Hematopoietic multipotent progenitor cell (in vitro differentiated cells): ENCODE results near the gene GJA3. TPM values are rescaled to one million over a fixed set of nuclear protein-coding genes. Genes with fewer than 3 reads are reported as not detected.
A peak's percentile ranks its signal among the peaks of the same experiment; 100 is the strongest.

Experiments used
- DNase-seq, 3 donors: peaks; one replicate each; pipeline ENCODE4 v3.0.0-alpha.2; 2011 to 2015; ENCODE audit warnings: low read depth in 2 of 3, low spot score in 2 of 3
- total RNA-seq: library from RNA; depleted of rRNA; stranded (reverse); fragments of >200 nt; gene quantifications from one replicate; pipeline ENCODE4 v1.2.3, GENCODE V29; 2012

Gene GJA3
- total RNA-seq, 1 donor: not detected

DNA sequence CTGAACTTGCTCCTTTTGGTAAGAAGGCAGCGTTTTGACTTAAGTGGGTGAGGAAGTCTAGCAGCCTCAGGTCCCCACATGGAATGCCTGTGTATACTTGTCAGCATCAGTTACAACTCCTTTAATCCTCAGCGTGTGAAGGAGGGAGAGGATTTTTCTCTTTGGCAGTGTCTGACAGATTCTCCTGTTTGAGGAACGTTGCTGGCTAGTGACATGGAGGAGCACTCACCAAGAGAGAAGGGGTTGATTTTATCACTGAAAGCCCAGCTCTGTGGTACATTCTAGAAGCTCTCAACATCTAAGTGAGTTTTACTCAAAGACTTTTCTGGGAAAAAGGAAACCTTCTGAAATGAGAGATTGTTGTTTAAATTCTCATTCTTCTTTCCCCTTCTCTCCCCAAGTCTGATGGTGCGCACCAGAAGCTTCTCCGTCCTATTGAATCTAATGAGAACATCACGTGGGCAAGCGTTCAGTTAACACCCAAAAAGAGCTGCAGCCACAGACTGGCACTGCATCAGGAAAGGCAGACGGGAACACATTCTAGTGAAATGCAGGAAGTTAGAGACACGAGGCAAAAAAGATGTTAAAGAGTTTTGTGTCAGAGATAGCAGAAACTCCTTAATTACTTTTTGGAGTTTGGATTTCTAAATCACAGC, 58.2 kb downstream of the GJA3 start:
- DNase-seq: peak in 1 of 3 donors; percentile 26

DNA sequence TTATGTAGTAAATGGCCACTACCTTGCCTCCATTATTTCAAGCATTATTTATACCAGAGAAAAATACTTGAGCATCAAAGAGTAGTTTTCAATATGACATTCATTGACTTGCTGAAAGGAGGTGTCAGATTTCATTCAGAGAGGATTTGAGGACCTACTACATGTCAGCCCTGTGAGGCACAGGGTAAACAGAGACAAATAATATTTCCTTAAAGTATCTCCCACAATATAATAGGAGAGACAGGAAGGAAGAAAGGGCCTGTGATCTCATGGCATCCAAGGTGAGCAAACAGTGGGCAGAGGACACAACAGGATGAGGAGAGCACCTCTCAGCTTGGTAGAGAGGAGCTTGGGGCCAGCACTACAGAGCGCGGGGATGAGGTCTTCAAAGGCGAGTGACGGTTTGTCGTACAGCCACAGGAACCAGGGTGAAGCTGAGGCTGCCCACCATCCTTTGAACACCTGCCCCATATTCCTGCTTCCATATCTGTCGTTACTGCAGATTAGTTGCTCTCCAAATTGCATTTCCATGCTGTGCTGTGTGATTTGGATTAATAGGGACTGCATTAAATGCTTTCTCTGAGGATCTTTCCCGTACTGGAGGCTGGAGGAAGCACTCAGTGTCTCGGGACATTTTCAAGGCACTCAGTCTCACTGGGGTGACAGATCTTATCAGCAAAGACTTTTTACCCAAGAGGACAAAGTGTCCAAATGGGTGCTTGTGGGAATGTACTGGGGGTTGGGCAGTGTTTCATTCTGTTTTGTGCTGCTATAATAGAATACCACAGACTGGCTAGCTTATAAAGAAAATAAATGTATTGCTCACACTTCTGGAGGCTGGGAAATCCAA, 59.2 kb downstream of the GJA3 start:
- no peak for DNase-seq

DNA sequence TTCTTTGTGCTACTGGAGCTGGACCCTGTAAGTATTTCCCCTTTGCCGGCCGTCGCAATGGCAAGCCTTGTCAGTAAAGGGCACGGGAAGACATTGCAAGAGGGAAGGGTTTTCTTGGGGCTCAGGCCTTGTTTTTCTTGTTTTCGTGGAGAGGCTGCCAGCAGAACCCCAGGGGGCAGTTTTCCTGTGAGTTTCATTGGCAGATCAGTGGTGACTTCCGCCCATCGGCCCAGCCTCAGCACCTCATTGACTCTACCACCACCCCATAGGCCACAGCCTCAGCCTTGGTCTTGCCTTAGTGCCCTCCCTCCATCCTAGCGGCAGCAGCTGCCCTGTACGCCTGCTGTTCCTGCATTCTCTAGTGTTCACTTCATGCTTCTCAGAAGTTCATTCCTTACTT, 61.5 kb downstream of the GJA3 start:
- DNase-seq: no peak

DNA sequence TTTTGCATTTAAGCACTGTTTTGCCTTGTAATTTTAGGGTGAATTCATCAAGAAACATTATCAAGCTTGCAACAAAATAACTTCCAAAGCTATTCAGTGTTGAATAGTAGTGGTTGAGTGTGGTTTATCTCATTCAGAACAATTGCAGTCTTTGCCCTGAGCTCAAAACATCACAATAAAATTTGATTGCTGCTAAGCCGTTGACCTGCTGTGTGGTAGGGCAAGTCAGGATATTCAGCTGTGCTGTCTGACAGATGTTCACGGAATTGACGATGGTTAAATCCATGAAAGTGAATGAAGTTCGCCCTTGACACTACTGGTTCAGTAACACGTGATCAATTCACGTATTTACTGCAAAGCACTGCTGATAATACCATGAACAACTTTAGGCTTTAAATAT, 66.9 kb downstream of the GJA3 start:
- no peak for DNase-seq

DNA sequence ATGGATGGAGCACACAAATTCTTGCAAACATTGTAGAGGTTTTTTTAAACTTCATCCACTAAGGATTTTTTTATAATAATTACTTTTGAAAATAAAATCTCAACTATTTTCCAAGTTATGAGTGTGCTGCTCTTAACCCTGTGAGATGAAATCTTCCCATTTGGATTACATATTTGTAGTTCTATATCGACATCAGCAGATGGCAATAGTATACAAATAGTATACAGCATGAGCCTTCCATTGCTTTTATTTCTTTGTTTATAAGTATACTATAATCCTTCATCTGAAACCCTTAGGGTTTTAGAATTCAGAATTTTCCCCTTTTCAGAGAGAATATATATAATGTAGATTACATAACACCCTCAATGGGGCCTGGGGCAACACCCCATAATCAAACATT, 70.5 kb downstream of the GJA3 start:
- peak in 2 of 3 donors; percentile 14 to 47 for DNase-seq

Other genes starting within 250 kb of the GJA3 start
- gene ZMYM2, start 202.3 kb downstream of the GJA3 start, total RNA-seq: 37.2 TPM
- gene GJB2, start 31.9 kb upstream of the GJA3 start, total RNA-seq: not detected
- not detected for gene GJB6, start 71.3 kb upstream of the GJA3 start, total RNA-seq